ENCODE data around the gene CIITA.

The CIITA gene

DNA sequence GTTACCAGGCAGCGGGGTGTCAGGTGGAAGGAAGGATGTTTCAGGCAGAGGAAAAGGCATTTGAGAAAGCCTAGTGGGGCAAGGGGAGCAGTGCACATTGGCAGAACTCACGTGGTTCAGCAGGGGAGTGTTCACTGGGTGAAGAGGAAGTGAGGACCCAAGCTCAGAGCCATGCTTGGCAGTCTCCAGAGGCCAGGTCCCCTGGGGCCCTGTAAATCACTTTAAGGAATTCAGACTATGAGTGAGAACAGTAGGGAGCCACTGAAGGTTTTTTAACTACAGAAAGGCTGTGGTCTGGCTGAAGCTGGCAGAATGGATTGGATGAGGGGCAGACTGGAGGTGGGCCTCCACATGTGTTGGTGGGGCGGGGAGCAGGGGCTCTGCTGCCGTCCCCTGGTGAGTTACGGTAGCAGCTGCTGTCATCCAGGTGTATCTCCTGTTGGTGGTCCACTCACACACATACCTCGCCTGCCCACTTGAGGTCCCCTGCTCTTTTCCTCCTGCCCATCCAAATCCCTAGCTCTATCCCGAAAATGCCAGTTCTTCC is 72.5 kb downstream of the CIITA start:
- TF ChIP-seq, protein P1, sequence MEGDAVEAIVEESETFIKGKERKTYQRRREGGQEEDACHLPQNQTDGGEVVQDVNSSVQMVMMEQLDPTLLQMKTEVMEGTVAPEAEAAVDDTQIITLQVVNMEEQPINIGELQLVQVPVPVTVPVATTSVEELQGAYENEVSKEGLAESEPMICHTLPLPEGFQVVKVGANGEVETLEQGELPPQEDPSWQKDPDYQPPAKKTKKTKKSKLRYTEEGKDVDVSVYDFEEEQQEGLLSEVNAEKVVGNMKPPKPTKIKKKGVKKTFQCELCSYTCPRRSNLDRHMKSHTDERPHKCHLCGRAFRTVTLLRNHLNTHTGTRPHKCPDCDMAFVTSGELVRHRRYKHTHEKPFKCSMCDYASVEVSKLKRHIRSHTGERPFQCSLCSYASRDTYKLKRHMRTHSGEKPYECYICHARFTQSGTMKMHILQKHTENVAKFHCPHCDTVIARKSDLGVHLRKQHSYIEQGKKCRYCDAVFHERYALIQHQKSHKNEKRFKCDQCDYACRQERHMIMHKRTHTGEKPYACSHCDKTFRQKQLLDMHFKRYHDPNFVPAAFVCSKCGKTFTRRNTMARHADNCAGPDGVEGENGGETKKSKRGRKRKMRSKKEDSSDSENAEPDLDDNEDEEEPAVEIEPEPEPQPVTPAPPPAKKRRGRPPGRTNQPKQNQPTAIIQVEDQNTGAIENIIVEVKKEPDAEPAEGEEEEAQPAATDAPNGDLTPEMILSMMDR (conservative IDR thresholded peaks at IDR 0.05; ENCODE audit: low read depth, low read length), result no peak
- no peak overlapping the region for H3K4me3 ChIP-seq (ENCODE audit: low read length)
- no peak for DNase-seq (ENCODE audit: low read depth)

DNA sequence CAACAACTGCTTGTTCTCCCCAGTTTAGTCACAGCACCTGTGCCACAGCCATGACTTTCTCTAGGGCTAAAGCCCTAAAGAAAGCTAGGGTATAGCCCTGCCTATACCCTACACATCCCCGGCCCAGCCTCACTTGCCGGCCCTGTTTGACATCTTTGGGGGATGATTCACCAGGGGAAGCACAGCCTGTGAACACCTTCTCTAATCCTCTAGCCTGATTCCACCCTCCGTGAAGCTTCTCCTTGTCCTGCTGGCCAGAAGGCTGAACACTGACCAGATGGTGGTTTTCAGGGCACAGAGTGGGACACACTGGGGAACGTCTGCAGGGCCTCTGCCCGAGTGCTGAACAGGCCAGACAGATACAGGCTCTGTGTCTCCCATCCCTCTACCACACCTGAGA is 73.4 kb downstream of the CIITA start:
- no peak overlapping the region for H3K4me3 ChIP-seq (ENCODE audit: low read length)
- TF ChIP-seq, protein P1 (conservative IDR thresholded peaks at IDR 0.05; ENCODE audit: low read depth, low read length), result no peak
- DNase-seq (ENCODE audit: low read depth), result no peak

DNA sequence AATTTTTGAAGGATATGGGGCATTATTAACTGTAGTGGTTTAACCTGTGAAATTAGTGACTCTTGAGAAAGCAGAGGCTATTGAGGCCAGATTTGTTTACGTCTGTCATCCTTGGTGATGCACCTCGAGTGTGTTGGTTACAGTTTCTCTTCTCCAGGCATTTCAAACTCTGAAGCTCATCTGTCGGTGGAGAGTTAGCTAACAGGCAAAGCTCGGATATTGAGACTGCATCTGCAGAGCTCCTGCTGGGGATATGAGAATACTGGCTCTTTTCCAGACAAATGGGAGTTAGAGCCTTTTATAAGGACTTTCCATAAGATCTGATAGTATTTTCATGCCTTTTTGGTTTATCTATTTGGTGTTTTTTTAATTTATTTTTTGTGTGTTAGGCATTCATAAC is 74.0 kb downstream of the CIITA start:
- TF ChIP-seq, protein P1 (conservative IDR thresholded peaks at IDR 0.05; ENCODE audit: low read depth, low read length), result no peak
- H3K4me3 ChIP-seq (ENCODE audit: low read length), result no peak overlapping the region
- no peak for DNase-seq (ENCODE audit: low read depth)

DNA sequence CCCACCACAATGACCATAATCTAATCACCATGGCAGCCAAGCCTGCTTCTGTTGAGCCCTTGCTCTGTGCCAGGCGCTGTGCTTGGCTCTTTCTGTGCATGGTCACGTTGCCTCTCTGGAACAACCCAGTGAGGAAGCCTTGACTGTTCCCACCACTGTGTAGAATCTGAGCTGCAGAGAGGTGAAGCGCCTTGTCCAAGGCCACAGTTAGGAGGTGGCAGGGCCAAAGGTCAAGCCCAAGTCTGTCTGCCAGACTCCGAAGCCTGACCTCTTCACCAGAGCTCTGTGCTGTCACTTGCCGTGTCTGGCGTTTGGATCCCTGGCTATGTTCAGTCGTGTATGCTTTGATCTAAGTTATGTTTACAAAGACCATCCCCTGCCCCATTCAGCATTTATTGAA is 77.9 kb downstream of the CIITA start:
- no peak overlapping the region for H3K4me3 ChIP-seq (ENCODE audit: low read length)
- no peak for DNase-seq (ENCODE audit: low read depth)
- TF ChIP-seq, protein P1 (conservative IDR thresholded peaks at IDR 0.05; ENCODE audit: low read depth, low read length), result no peak

DNA sequence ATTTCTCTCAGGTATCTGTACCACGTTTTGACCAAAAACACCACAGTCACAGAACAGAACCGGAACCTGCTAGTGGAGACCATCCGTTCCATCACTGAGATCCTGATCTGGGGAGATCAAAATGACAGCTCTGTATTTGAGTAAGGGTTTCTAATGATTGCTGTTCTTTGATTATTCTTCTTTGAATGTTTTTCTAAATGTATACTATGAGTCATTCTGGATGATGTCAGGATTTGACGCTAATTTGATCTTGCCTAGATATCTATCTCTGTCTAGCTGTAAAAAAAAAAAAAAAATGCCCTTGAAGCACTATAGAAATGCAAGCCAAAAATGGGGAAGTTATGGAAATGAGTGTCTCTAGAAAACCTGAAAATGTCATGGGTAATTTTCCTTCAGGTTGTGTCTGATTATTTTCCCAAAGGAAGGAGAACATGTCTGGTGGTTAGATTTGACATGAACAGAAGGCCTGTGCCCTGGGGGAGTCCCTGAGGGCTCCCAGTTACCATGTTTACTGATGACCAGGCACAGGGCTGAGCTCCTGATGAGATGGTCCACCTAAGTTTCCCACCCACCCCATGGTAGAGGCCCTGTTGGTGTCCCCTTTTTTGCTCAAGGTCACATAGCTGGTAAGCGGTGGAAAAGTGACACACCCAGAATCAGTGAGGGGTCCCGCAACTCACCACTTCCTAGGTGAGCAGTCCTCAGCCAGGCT is 80.9 kb downstream of the CIITA start:
- DNase-seq (ENCODE audit: low read depth), result no peak

DNA sequence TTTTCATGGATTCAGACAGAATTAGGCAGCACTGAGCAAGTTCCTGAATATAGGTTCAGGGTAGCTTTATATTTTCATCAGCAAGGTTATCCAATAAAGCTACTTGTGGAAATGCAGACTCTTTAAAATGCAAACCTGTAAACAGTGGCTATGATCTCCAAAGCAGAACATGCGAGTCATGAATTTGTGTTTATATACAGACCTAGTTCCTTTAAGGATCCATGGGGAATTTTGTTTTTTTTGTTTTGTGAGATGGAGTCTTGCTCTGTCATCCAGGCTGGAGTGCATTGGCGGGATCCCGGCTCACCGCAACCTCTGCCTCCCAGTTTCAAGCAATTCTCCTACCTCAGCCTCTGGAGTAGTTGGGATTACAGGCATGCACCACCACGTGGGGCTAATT is 82.2 kb downstream of the CIITA start:
- H3K4me3 ChIP-seq (ENCODE audit: low read length), result no peak overlapping the region
- DNase-seq (ENCODE audit: low read depth), result no peak
- TF ChIP-seq, protein P1 (conservative IDR thresholded peaks at IDR 0.05; ENCODE audit: low read depth, low read length), result no peak

More for the DNA sequence above, 80.9 kb downstream of the CIITA start:
- TF ChIP-seq, protein P1 (conservative IDR thresholded peaks at IDR 0.05; ENCODE audit: low read depth, low read length), result no peak
- H3K4me3 ChIP-seq (ENCODE audit: low read length), result no peak overlapping the region

DNA sequence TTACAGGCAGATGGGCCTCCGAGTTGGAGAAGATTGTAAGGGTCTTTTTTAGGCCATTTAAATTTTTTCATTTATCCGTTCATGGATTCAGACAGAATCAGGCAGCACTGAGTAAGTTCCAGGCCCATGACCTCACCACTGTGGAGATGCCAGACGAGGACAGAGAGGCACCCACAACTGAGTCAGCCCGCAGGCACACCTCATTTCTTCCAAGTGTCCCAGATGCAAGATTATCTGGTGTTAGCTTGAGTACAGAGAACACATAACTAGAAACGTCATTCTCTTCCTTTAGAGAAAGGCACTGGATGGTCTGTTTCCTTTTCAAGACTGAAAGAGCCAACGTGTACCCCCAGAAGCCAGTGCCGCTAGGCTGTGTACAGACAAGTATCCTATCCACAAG is 84.2 kb downstream of the CIITA start:
- peak; percentile 39 for DNase-seq (ENCODE audit: low read depth)
- no peak overlapping the region for H3K4me3 ChIP-seq (ENCODE audit: low read length)
- TF ChIP-seq, protein P1 (conservative IDR thresholded peaks at IDR 0.05; ENCODE audit: low read depth, low read length), result no peak
